Panc1 (cell line): ENCODE results near the gene ENGASE. TPM values are rescaled to one million over a fixed set of nuclear protein-coding genes. Genes with fewer than 3 reads are reported as not detected.

Source experiments
- ATAC-seq: fragments of 200-7000 bp; cut with Tn5 transposase; 2 replicates; pipeline ENCODE4 v1.9.1; 2020; ENCODE audit warnings: mild to moderate bottlenecking, moderate library complexity
- BruUV-seq: library from RNA; stranded (reverse); fragments of 400-500 nt; replicated peaks from 2 replicates; lab custom pipeline; 2021; lab: Mats Ljungman, UMichigan
- CTCF ChIA-PET: fragments of 300-600 bp; sonication (Branson Sonifier 250); formaldehyde crosslinking; loops from one replicate; lab custom pipeline; 2022; ENCODE audit warnings: antibody characterized with exemption; lab: Charles Lee
- POLR2A ChIA-PET: fragments of 300-600 bp; sonication (Branson Sonifier 250); formaldehyde crosslinking; loops from one replicate; lab custom pipeline; 2022; ENCODE audit warnings: antibody characterized with exemption; lab: Charles Lee
- DNase-seq: peaks from one replicate; pipeline ENCODE4 v3.0.0-alpha.2; 2010; ENCODE audit warnings: low read depth, low spot score
- H3K27ac ChIP-seq: 2 replicates; pipeline ENCODE4 v1.5.1; 2011; ENCODE audit warnings: mild to moderate bottlenecking, low read length, inconsistent platforms
- H3K27me3 ChIP-seq: fragments of 200-500 bp; sonication (Bioruptor generic); 2 replicates; pipeline ENCODE4 v1.6.0; 2014; ENCODE audit warnings: low read length, inconsistent platforms; ENCODE audit not compliant: control insufficient read depth, insufficient read depth
- H3K36me3 ChIP-seq: fragments of 200-500 bp; sonication (Bioruptor generic); 2 replicates; pipeline ENCODE4 v1.5.1; 2014; ENCODE audit warnings: inconsistent platforms, mild to moderate bottlenecking, low read length, moderate library complexity; ENCODE audit not compliant: control insufficient read depth, insufficient read depth
- H3K4me1 ChIP-seq: 2 replicates; pipeline ENCODE4 v1.5.1; 2011; ENCODE audit warnings: inconsistent platforms, mild to moderate bottlenecking, low read length, moderate library complexity; ENCODE audit not compliant: control insufficient read depth, insufficient read depth
- H3K4me3 ChIP-seq, 2 experiments: 2 replicates each; pipeline ENCODE4 v1.5.1; 2011 to 2012; ENCODE audit warnings: low read depth in 2 of 2, low read length in 2 of 2, mild to moderate bottlenecking in 2 of 2, inconsistent platforms in 1 of 2, moderate library complexity in 1 of 2
- H3K9me3 ChIP-seq: fragments of 200-500 bp; sonication (Bioruptor generic); 2 replicates; pipeline ENCODE4 v1.5.1; 2014; ENCODE audit warnings: low read depth, mild to moderate bottlenecking, inconsistent platforms, low read length, moderate library complexity; ENCODE audit not compliant: control insufficient read depth, insufficient read depth
- CTCF ChIP-seq: fragments of 450-650 bp; IDR thresholded peaks from 2 replicates; pipeline ENCODE4 v1.5.1; 2017; ENCODE audit warnings: mild to moderate bottlenecking
- POLR2AphosphoS5 ChIP-seq: IDR thresholded peaks from 2 replicates; pipeline ENCODE4 v1.6.1; 2012; ENCODE audit warnings: mild to moderate bottlenecking, low read depth, low read length, moderate library complexity
- REST ChIP-seq, 2 experiments: IDR thresholded peaks; 2 replicates each; pipeline ENCODE4 v1.6.1; 2011 to 2012; ENCODE audit warnings: low read depth in 2 of 2, control low read depth in 1 of 2, low read length in 1 of 2, mild to moderate bottlenecking in 1 of 2, moderate library complexity in 1 of 2; ENCODE audit not compliant: insufficient read depth in 1 of 2
- SIN3A ChIP-seq: IDR thresholded peaks from 2 replicates; pipeline ENCODE4 v1.6.1; 2012; ENCODE audit warnings: low read depth, mild to moderate bottlenecking, low read length, moderate library complexity, borderline replicate concordance; ENCODE audit not compliant: insufficient read depth
- TCF7L2 ChIP-seq: IDR thresholded peaks from 2 replicates; pipeline ENCODE4 v1.6.1; 2011; ENCODE audit warnings: mild to moderate bottlenecking, low read depth, low read length, inconsistent platforms
- in situ Hi-C: cut with HindIII; loops from 2 replicates; pipeline ENCODE4 v1.10.0; 2016; ENCODE audit warnings: low sequenced_read_pairs, low pct_unique_long_range_greater_than_20kb
- intact Hi-C: fragments of 100-400 bp; cut with micrococcal nuclease; formaldehyde crosslinking; loops from one replicate; pipeline ENCODE4 v1.10.0; 2022; ENCODE audit not compliant: unreplicated experiment
- total RNA-seq: library from RNA; stranded (reverse); gene quantifications from one replicate; pipeline ENCODE4 v1.2.1, GENCODE V29; 2021; ENCODE audit not compliant: unreplicated experiment

Gene ENGASE
- total RNA-seq, 1 experiment from 2014 or later, result 32.3 TPM

- Histone ChIP-seq H3K27ac (no peak overlapping the region), H3K4me1 (no peaks in the 10 kb centered on the region), H3K4me3 (no peak overlapping the region), H3K9me3 (no peaks in the 10 kb centered on the region), H3K27me3 (no peaks in the 10 kb centered on the region), H3K36me3 (no peaks in the 10 kb centered on the region)
- no peak for TF ChIP-seq POLR2AphosphoS5
- TF ChIP-seq REST (IDR thresholded peaks at IDR 0.05; ENCODE audit: insufficient read depth in 1 of 2, low read depth in 2 of 2, low read length in 1 of 2), result no peak
- no peak for TF ChIP-seq TCF7L2
- no peak for TF ChIP-seq SIN3A
- no peak for TF ChIP-seq CTCF
- in situ Hi-C loops, result no loop called here
- ATAC-seq, result no peak
- CTCF ChIA-PET, result interaction anchor here (0.7 to 0.9 kb wide), 3 partner anchors 15 to 327 kb away, joined by 3 to 5 read pairs (median 4); no protein-coding TSS in a partner anchor
- DNase-seq, result no peak
- POLR2A ChIA-PET, result interaction anchor here (0.5 kb wide), 1 partner anchor 160 kb away, joined by 3 read pairs; no protein-coding TSS in a partner anchor
- no TSS peak for BruUV-seq
- intact Hi-C loops, result no loop called here
Observed at GRCh38 chr17:79066963-79067362, 7.7 kb upstream of the ENGASE start.

- Histone ChIP-seq H3K4me3 (no peak overlapping the region), H3K27ac (no peak overlapping the region), H3K4me1 (peaks cover under 1% of the 10 kb centered on the region; the same call in 1 of the 2 replicates), H3K27me3 (no peaks in the 10 kb centered on the region), H3K9me3 (no peaks in the 10 kb centered on the region), H3K36me3 (no peaks in the 10 kb centered on the region)
- DNase-seq, result no peak
- in situ Hi-C loops (no loop called here), intact Hi-C loops (no loop called here)
- no TSS peak for BruUV-seq
- CTCF ChIA-PET, result no interaction called here
- TF ChIP-seq TCF7L2, result no peak
- no peak for TF ChIP-seq CTCF
- no peak for TF ChIP-seq SIN3A
- no peak for TF ChIP-seq POLR2AphosphoS5
- TF ChIP-seq REST (IDR thresholded peaks at IDR 0.05; ENCODE audit: insufficient read depth in 1 of 2, low read depth in 2 of 2, low read length in 1 of 2), result no peak
- POLR2A ChIA-PET, result no interaction called here
- no peak for ATAC-seq
Observed at GRCh38 chr17:79070266-79070880, 4.3 kb upstream of the ENGASE start.
